ENCODE results near the gene SPATA18. TPM values are rescaled to one million over a fixed set of nuclear protein-coding genes. Genes with fewer than 3 reads are reported as not detected.

The SPATA18 gene
- total and polyA plus RNA-seq, 2 experiments from 2014 or later, result 13.7 to 14.3 TPM

DNA sequence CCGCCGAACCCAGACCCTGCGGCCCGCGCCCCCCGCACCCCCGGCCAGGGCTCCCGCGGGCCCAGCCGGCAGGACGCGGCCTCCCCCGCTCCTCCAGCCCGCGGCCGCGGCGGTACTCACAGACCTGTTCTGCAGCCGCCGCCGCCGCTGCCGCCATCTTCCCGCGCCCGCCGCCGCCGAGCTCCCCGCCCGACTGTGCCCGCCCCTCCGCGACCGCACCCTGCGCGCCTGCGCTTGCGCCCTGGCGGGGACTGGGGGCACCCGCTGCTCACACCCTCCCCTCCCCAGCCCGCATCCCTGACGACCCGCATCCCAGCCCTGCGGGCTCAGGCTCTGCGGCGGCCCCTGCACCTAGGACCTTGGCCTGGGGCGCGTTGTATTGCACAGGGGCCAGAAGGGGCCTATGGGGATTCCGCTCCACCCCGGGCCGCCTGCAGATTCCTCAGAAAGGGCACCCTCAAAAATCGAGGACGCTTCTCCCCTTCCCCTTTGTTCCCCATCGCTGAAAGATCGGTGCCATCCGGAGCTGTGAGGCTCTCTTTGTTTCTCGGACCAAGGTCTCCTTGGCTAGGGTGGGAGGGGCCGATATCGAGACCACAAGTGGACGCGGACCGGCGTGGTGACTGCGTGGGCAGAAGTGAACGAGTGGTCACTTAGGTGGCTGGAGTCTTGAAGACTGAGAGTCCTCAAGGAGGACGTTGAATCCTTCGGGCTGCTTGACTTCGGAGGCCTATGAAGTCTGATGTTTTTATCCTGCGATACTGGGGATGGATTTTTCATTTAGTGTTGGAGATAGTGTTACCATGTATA, 12.8 kb upstream of the SPATA18 start, which contains the start of gene SGCB:
Gene SGCB (minus strand): TSS at position 197 of the 810 bp plus-strand sequence. CDS start 40 bp downstream, at position 157.
- Histone ChIP-seq H3K4me1 (ENCODE audit: insufficient read depth) (peaks cover 21% of the 10 kb centered on the region; the same call in 1 of the 2 replicates), H4K20me1 (ENCODE audit: insufficient read depth) (no peaks in the 10 kb centered on the region), H3K79me2 (ENCODE audit: insufficient read depth) (peaks cover 43% of the 10 kb centered on the region), H3K4me2 (ENCODE audit: unreplicated experiment) (peak within 1 kb of the TSS; percentile 96), H3K9me2 (ENCODE audit: insufficient read depth) (no peaks in the 10 kb centered on the region), H3F3A (ENCODE audit: insufficient read depth) (no peaks in the 10 kb centered on the region), H3K4me3 (peak within 1 kb of the TSS; percentile 89), H3K9ac (peak within 1 kb of the TSS; percentile 83), H3K36me3 (ENCODE audit: low read depth) (no peaks in the 10 kb centered on the region), H2AFZ (peak within 1 kb of the TSS; percentile 97), H3K27me3 (replicated peaks; ENCODE audit: insufficient read depth) (no peaks in the 10 kb centered on the region; the same call in 1 of the 2 replicates), H3K27ac (peak within 1 kb of the TSS; percentile 29), H3K9me3 (ENCODE audit: low read depth) (no peaks in the 10 kb centered on the region)
- TF ChIP-seq EZH2phosphoT487 (IDR thresholded peaks at IDR 0.05; ENCODE audit: insufficient read depth, low read depth) (no peak), EZH2 (IDR thresholded peaks at IDR 0.05; ENCODE audit: insufficient read depth, poor library complexity, severe bottlenecking) (no peak)
- DNase-seq, result peak; percentile 82
- in situ Hi-C loops (cut with MboI), result no loop called here
- WGBS, 2 experiments (ENCODE audit: low coverage in 1 of 2, low lambda C conversion rate in 2 of 2, missing lambda C conversion rate in 2 of 2), result 4 to 6% methylated on average over 38 to 48 of the region's 70 CpGs

DNA sequence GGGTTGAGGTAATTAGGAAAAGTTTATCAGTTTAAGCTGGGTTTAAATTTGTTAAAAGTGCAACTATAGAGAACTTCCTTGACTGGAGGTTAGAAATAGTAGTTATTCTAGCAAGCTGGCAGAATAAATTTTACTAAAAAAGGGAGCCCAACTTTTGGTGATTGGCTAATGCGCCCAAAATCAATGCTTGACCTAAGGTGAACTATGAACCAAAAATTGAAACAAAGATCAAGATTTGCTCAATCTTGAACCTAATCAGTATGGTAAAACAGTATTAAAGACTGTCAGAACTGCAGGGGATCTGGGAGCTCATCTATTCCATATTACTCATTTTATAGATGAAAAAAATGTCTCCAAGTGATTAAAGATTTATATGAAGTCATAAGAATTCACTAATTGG, 6.1 kb upstream of the SPATA18 start:
- 90 to 93% methylated on average over 1 of the region's 1 CpG for WGBS, 2 experiments (ENCODE audit: low coverage in 1 of 2, low lambda C conversion rate in 2 of 2, missing lambda C conversion rate in 2 of 2)
- no peaks in the 10 kb centered on the region for H3K36me3 ChIP-seq (ENCODE audit: low read depth)
- no peaks in the 10 kb centered on the region for H3K79me2 ChIP-seq (ENCODE audit: insufficient read depth)
- H2AFZ ChIP-seq, result no peak overlapping the region
- no peak overlapping the region for H3K27ac ChIP-seq
- H3K9me2 ChIP-seq (ENCODE audit: insufficient read depth), result no peaks in the 10 kb centered on the region
- H3K27me3 ChIP-seq (replicated peaks; ENCODE audit: insufficient read depth), result no peaks in the 10 kb centered on the region; the same call in none of the 2 replicates
- no peak overlapping the region for H3K4me2 ChIP-seq (ENCODE audit: unreplicated experiment)
- TF ChIP-seq EZH2 (IDR thresholded peaks at IDR 0.05; ENCODE audit: insufficient read depth, poor library complexity, severe bottlenecking), result no peak
- no peak for TF ChIP-seq EZH2phosphoT487 (IDR thresholded peaks at IDR 0.05; ENCODE audit: insufficient read depth, low read depth)
- H4K20me1 ChIP-seq (ENCODE audit: insufficient read depth), result no peaks in the 10 kb centered on the region
- no peak overlapping the region for H3K9ac ChIP-seq
- in situ Hi-C loops (cut with MboI), result no loop called here
- no peaks in the 10 kb centered on the region for H3K4me1 ChIP-seq (ENCODE audit: insufficient read depth)
- no peaks in the 10 kb centered on the region for H3K9me3 ChIP-seq (ENCODE audit: low read depth)
- no peaks in the 10 kb centered on the region for H3F3A ChIP-seq (ENCODE audit: insufficient read depth)
- no peak for DNase-seq
- no peak overlapping the region for H3K4me3 ChIP-seq

DNA sequence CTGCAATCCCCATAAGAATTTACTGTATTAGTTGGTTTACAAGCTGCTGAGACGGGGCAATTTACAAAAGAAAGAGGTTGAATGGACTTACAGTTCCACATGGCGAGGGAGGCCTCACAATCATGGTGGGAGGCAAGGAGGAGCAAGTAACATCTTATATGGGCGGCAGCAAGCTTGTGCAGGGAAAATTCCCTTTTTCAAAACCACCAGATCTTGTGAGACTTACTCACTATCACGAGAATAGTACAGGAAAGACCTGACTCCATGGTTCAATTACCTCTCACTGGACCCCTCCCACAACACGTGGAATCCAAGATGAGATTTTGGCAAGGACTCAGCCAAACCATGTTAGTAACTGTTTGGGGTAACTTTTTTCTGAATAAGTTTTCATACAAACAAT, 1.8 kb upstream of the SPATA18 start:
- 85 to 88% methylated on average over 5 of the region's 5 CpGs for WGBS, 2 experiments (ENCODE audit: low coverage in 1 of 2, low lambda C conversion rate in 2 of 2, missing lambda C conversion rate in 2 of 2)
- TF ChIP-seq EZH2 (IDR thresholded peaks at IDR 0.05; ENCODE audit: insufficient read depth, poor library complexity, severe bottlenecking) (no peak), EZH2phosphoT487 (IDR thresholded peaks at IDR 0.05; ENCODE audit: insufficient read depth, low read depth) (no peak)
- H3K4me2 ChIP-seq (ENCODE audit: unreplicated experiment), result no peak overlapping the region

DNA sequence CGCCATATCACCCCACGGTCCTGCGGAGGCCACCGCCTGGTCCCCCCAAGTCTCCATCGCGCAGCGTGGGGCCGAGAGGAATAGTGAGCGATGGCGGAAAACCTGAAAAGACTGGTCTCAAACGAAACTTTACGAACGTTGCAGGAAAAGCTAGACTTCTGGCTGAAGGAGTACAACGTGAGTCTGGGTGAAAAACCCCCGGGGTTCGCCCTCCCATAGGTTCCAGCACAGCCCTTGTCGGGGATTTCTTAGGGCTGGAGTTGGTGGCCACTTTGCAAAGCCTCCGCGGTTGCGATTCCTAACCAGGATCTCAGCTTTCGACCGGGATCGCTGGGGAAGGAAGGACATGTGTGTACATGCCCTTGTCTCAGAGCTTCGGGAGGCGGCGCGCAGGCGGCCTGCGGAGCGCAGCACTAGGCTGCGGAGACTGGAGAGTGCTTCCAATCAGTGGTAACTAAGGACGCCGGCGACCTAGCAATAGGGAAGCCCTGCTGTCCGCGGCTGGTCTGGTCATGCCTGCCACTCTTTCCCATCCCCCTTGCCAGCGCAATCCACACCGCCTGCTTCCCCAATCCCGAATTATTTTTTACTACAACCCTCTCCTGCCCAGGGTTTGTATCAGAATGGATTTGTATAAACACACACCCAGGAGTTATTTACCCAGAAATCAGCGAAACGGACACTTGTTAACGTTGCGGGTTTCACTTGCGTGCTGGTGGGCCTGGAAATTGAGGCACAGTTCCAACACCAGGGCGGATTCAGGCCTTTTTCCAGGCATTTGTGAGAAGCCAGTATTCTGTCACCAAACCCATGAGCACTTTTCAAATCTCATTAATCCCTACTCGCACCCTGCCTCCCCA, 741 bp downstream of the SPATA18 start:
- in situ Hi-C loops (cut with MboI), result no loop called here
- no peak for TF ChIP-seq EZH2 (IDR thresholded peaks at IDR 0.05; ENCODE audit: insufficient read depth, poor library complexity, severe bottlenecking)
- no peak for TF ChIP-seq EZH2phosphoT487 (IDR thresholded peaks at IDR 0.05; ENCODE audit: insufficient read depth, low read depth)
- Histone ChIP-seq H4K20me1 (ENCODE audit: insufficient read depth) (no peaks in the 10 kb centered on the region), H3K4me1 (ENCODE audit: insufficient read depth) (peaks cover 10% of the 10 kb centered on the region; the same call in 1 of the 2 replicates), H3K79me2 (ENCODE audit: insufficient read depth) (peaks cover 16% of the 10 kb centered on the region; the same call in 1 of the 2 replicates), H3K4me2 (ENCODE audit: unreplicated experiment) (peak overlapping the region; percentile 82), H3K9me2 (ENCODE audit: insufficient read depth) (no peaks in the 10 kb centered on the region), H2AFZ (peak overlapping the region; percentile 88), H3K9me3 (ENCODE audit: low read depth) (no peaks in the 10 kb centered on the region), H3K36me3 (ENCODE audit: low read depth) (no peaks in the 10 kb centered on the region), H3K27me3 (replicated peaks; ENCODE audit: insufficient read depth) (no peaks in the 10 kb centered on the region), H3K27ac (peak overlapping the region; percentile 73), H3K4me3 (peak overlapping the region; percentile 75), H3K9ac (peak overlapping the region; percentile 81), H3F3A (ENCODE audit: insufficient read depth) (no peaks in the 10 kb centered on the region)
- 8 to 10% methylated on average over 46 of the region's 46 CpGs for whole genome bisulfite sequencing, 2 experiments (ENCODE audit: low coverage in 1 of 2, low lambda C conversion rate in 2 of 2, missing lambda C conversion rate in 2 of 2)
- peak; percentile 95 for DNase-seq

More for the DNA sequence above, 1.8 kb upstream of the SPATA18 start:
- Histone ChIP-seq H3K79me2 (ENCODE audit: insufficient read depth) (peaks cover 16% of the 10 kb centered on the region; the same call in 1 of the 2 replicates), H4K20me1 (ENCODE audit: insufficient read depth) (no peaks in the 10 kb centered on the region), H3F3A (ENCODE audit: insufficient read depth) (no peaks in the 10 kb centered on the region), H3K4me1 (ENCODE audit: insufficient read depth) (peaks cover 10% of the 10 kb centered on the region; the same call in 1 of the 2 replicates), H3K27me3 (replicated peaks; ENCODE audit: insufficient read depth) (no peaks in the 10 kb centered on the region), H3K27ac (no peak overlapping the region), H3K36me3 (ENCODE audit: low read depth) (no peaks in the 10 kb centered on the region), H3K9me3 (ENCODE audit: low read depth) (no peaks in the 10 kb centered on the region), H3K9me2 (ENCODE audit: insufficient read depth) (no peaks in the 10 kb centered on the region), H3K4me3 (no peak overlapping the region), H3K9ac (no peak overlapping the region), H2AFZ (no peak overlapping the region)
- in situ Hi-C loops (cut with MboI), result no loop called here
- no peak for DNase-seq

Data from GM23248 (cell line).